A673 (cell line): ENCODE data around the gene RAD21L1.

Experiments used
- EZH2 ChIP-seq: fragments of 200-600 bp; sonication (generic); IDR thresholded peaks from 2 replicates; pipeline ENCODE4 v1.6.1; 2017; ENCODE audit warnings: borderline replicate concordance, low read depth, mild to moderate bottlenecking, mixed read lengths, antibody characterized with exemption, low read length; ENCODE audit not compliant: poor library complexity, severe bottlenecking
- TF ChIP-seq, protein P1 (sequence below): fragments of 300-800, 200-600 bp; sonication (generic); conservative IDR thresholded peaks from 2 replicates; pipeline ENCODE4 v1.5.1; 2017; ENCODE audit warnings: low read depth, mild to moderate bottlenecking, antibody characterized with exemption, low read length, moderate library complexity, mixed read lengths

DNA sequence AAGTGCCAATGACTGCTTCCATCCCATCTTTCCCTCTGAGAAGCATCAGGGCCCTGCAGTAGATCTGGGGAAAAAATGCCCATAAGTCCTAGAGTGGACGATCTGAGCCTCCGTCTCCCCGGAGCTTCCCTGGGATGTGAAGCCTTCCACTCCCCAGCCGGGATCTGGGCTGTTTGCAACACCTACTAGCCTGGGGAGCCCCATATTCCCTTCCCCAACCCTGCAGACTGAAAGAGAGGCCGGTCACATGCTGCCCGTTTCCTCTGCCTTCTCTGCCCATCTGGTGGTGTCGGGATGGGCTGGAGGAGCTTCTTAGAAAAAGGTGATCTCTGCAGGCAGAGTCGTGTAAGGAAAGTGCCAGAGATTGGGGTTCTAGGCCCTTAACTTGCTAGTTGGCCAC is 41.3 kb downstream of the RAD21L1 start:
- TF ChIP-seq, protein P1, sequence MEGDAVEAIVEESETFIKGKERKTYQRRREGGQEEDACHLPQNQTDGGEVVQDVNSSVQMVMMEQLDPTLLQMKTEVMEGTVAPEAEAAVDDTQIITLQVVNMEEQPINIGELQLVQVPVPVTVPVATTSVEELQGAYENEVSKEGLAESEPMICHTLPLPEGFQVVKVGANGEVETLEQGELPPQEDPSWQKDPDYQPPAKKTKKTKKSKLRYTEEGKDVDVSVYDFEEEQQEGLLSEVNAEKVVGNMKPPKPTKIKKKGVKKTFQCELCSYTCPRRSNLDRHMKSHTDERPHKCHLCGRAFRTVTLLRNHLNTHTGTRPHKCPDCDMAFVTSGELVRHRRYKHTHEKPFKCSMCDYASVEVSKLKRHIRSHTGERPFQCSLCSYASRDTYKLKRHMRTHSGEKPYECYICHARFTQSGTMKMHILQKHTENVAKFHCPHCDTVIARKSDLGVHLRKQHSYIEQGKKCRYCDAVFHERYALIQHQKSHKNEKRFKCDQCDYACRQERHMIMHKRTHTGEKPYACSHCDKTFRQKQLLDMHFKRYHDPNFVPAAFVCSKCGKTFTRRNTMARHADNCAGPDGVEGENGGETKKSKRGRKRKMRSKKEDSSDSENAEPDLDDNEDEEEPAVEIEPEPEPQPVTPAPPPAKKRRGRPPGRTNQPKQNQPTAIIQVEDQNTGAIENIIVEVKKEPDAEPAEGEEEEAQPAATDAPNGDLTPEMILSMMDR = no peak
- TF ChIP-seq EZH2 = no peak
